ENCODE measurements around the gene GOT1. TPM values are rescaled to one million over a fixed set of nuclear protein-coding genes. Genes with fewer than 3 reads are reported as not detected.
A peak's percentile ranks its signal among the peaks of the same experiment; 100 is the strongest.

The GOT1 gene
- polyA plus RNA-seq, 1 donor = 31.3 TPM

GRCh38 chr10:99424656-99425055, 5.8 kb downstream of the GOT1 start:
- no peaks in the 10 kb centered on the region for H3K27me3 ChIP-seq (ENCODE audit: control insufficient read depth, insufficient read depth, low read length)
- WGBS (ENCODE audit: insufficient coverage, low lambda C conversion rate) = no CpG with 5 or more reads among the region's 1 CpG
- DNase-seq = no peak
- peaks cover 4% of the 10 kb centered on the region for H3K4me1 ChIP-seq (ENCODE audit: control insufficient read depth, insufficient read depth, low read length)
- peaks cover 23% of the 10 kb centered on the region for H3K36me3 ChIP-seq (ENCODE audit: control insufficient read depth, insufficient read depth, low read length)
- H3K9me3 ChIP-seq (ENCODE audit: control insufficient read depth, low read depth, low read length) = no peaks in the 10 kb centered on the region
- no peak overlapping the region for H3K27ac ChIP-seq (ENCODE audit: low read length)
- H3K4me3 ChIP-seq (ENCODE audit: low read length) = no peak overlapping the region

DNA sequence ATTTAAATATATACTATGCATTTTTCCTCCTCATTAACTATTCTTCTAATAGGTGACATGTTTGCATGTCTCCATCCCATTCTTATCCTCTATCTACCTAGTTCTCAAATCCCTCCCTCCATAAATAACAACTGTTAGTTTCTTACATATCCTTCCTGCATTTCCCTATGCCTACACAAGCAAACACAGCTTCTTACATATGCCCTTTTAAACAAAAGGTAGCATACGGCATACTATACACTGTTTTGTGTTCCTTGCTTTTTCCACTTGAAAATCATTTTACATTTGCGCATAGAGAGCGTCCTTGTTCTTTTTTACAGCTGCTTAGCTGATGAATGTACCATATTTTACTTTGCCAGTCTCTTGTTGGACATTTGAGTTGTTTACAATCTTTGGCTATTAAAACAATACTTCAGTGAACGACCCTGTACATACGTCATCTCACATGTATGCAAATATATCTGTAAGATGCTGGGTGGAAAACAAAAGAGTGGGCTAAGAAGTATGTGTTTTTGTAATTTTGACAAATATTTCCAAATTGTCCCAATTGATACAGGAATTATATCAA, 7.8 kb downstream of the GOT1 start:
- WGBS (ENCODE audit: insufficient coverage, low lambda C conversion rate) = 100% methylated on average over 4 of the region's 5 CpGs
- no peak for DNase-seq
- H3K36me3 ChIP-seq (ENCODE audit: control insufficient read depth, insufficient read depth, low read length) = peaks cover 39% of the 10 kb centered on the region

DNA sequence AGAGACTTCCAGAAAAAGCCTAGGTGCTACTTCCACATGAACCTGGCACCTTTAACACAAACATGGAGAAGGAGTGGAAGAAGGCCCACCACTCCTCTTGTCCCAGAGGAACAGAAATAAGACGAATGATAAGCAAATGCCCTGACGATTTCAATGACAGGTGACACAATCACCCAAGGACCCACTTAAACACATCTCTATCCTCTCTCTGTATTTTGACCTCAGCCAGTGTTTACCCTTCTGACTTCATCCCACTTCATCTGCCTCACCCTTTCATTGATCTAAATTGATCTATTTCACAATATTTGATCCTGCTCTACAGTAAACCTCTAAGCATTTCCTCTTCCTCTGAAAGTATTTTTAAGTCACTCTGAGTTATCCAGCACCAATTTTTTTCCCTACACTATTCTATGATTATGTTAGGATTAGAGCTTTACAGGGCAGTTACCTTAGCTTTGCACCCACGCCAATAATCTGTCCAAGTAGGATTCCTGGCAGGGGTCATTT, 9.1 kb downstream of the GOT1 start:
- H3K4me1 ChIP-seq (ENCODE audit: control insufficient read depth, insufficient read depth, low read length) = peaks cover 2% of the 10 kb centered on the region

More for the DNA sequence above, 7.8 kb downstream of the GOT1 start:
- no peak overlapping the region for H3K4me3 ChIP-seq (ENCODE audit: low read length)
- H3K27ac ChIP-seq (ENCODE audit: low read length) = no peak overlapping the region
- no peaks in the 10 kb centered on the region for H3K9me3 ChIP-seq (ENCODE audit: control insufficient read depth, low read depth, low read length)
- no peaks in the 10 kb centered on the region for H3K27me3 ChIP-seq (ENCODE audit: control insufficient read depth, insufficient read depth, low read length)
- H3K4me1 ChIP-seq (ENCODE audit: control insufficient read depth, insufficient read depth, low read length) = peaks cover 4% of the 10 kb centered on the region

GRCh38 chr10:99419688-99420087, 10.7 kb downstream of the GOT1 start:
- WGBS (ENCODE audit: insufficient coverage, low lambda C conversion rate) = no CpG with 5 or more reads among the region's 2 CpGs
- no peaks in the 10 kb centered on the region for H3K9me3 ChIP-seq (ENCODE audit: control insufficient read depth, low read depth, low read length)
- DNase-seq = no peak
- no peaks in the 10 kb centered on the region for H3K27me3 ChIP-seq (ENCODE audit: control insufficient read depth, insufficient read depth, low read length)
- no peaks in the 10 kb centered on the region for H3K4me1 ChIP-seq (ENCODE audit: control insufficient read depth, insufficient read depth, low read length)
- no peak overlapping the region for H3K27ac ChIP-seq (ENCODE audit: low read length)
- H3K36me3 ChIP-seq (ENCODE audit: control insufficient read depth, insufficient read depth, low read length) = peaks cover 29% of the 10 kb centered on the region
- H3K4me3 ChIP-seq (ENCODE audit: low read length) = no peak overlapping the region

More for the DNA sequence above, 9.1 kb downstream of the GOT1 start:
- no peak for DNase-seq
- Histone ChIP-seq H3K27me3 (ENCODE audit: control insufficient read depth, insufficient read depth, low read length) (no peaks in the 10 kb centered on the region), H3K9me3 (ENCODE audit: control insufficient read depth, low read depth, low read length) (no peaks in the 10 kb centered on the region), H3K27ac (ENCODE audit: low read length) (no peak overlapping the region), H3K4me3 (ENCODE audit: low read length) (no peak overlapping the region), H3K36me3 (ENCODE audit: control insufficient read depth, insufficient read depth, low read length) (peaks cover 39% of the 10 kb centered on the region)
- WGBS (ENCODE audit: insufficient coverage, low lambda C conversion rate) = 43% methylated on average over 2 of the region's 3 CpGs

DNA sequence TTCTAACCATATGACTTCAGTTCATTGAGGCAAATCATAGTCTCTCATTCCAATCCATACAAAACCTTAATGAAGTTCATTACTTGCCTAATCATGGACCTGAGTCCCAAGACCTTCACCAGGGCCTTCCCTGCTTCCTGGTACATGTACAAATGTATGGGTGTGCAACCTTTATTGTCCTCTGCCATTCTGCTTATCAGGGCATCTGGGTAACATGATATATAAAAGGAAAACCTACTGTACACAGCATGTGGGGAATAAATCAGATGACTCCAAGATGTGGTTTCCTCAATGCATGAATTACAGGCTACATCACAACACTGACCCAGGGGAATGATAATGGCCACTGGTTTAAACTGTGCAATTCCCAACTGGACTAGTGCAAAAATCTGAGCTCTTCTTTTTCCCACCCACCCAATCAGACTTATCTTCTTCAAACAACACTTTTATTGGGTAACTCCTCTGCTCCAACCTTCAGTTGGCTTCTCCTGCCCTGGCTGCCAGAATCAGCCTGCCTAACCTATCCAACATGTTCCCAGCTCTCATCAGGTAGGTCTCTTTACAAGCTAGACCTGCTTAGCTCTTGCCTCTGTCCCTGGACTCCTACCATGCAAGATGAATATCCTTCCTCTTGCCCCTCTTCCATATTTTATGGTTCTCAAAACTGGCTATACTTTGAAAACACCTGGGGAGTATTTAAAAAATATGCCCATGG, 11.4 kb downstream of the GOT1 start:
- DNase-seq = no peak
- Histone ChIP-seq H3K9me3 (ENCODE audit: control insufficient read depth, low read depth, low read length) (no peaks in the 10 kb centered on the region), H3K36me3 (ENCODE audit: control insufficient read depth, insufficient read depth, low read length) (peaks cover 26% of the 10 kb centered on the region), H3K4me1 (ENCODE audit: control insufficient read depth, insufficient read depth, low read length) (no peaks in the 10 kb centered on the region), H3K4me3 (ENCODE audit: low read length) (no peak overlapping the region), H3K27me3 (ENCODE audit: control insufficient read depth, insufficient read depth, low read length) (no peaks in the 10 kb centered on the region), H3K27ac (ENCODE audit: low read length) (no peak overlapping the region)

- H3K4me1 ChIP-seq (ENCODE audit: control insufficient read depth, insufficient read depth, low read length) = peaks cover 5% of the 10 kb centered on the region
These were observed 18.3 kb downstream of the GOT1 start for GRCh38 chr10:99412099-99412498.

GRCh38 chr10:99411546-99411945, 18.9 kb downstream of the GOT1 start:
- DNase-seq = no peak
- H3K9me3 ChIP-seq (ENCODE audit: control insufficient read depth, low read depth, low read length) = no peaks in the 10 kb centered on the region
- H3K4me3 ChIP-seq (ENCODE audit: low read length) = no peak overlapping the region
- H3K27ac ChIP-seq (ENCODE audit: low read length) = no peak overlapping the region
- H3K36me3 ChIP-seq (ENCODE audit: control insufficient read depth, insufficient read depth, low read length) = peaks cover 9% of the 10 kb centered on the region
- peaks cover 5% of the 10 kb centered on the region for H3K4me1 ChIP-seq (ENCODE audit: control insufficient read depth, insufficient read depth, low read length)
- no peaks in the 10 kb centered on the region for H3K27me3 ChIP-seq (ENCODE audit: control insufficient read depth, insufficient read depth, low read length)
- 80% methylated on average over 1 of the region's 2 CpGs for WGBS (ENCODE audit: insufficient coverage, low lambda C conversion rate)

More at GRCh38 chr10:99412099-99412498, 18.3 kb downstream of the GOT1 start:
- peak overlapping the region; percentile 40 for H3K27ac ChIP-seq (ENCODE audit: low read length)
- no peak overlapping the region for H3K4me3 ChIP-seq (ENCODE audit: low read length)
- DNase-seq = peak; percentile 81 to 89
- H3K27me3 ChIP-seq (ENCODE audit: control insufficient read depth, insufficient read depth, low read length) = no peaks in the 10 kb centered on the region
- no peaks in the 10 kb centered on the region for H3K9me3 ChIP-seq (ENCODE audit: control insufficient read depth, low read depth, low read length)
- H3K36me3 ChIP-seq (ENCODE audit: control insufficient read depth, insufficient read depth, low read length) = peaks cover 5% of the 10 kb centered on the region
- no CpG with 5 or more reads among the region's 1 CpG for WGBS (ENCODE audit: insufficient coverage, low lambda C conversion rate)

DNA sequence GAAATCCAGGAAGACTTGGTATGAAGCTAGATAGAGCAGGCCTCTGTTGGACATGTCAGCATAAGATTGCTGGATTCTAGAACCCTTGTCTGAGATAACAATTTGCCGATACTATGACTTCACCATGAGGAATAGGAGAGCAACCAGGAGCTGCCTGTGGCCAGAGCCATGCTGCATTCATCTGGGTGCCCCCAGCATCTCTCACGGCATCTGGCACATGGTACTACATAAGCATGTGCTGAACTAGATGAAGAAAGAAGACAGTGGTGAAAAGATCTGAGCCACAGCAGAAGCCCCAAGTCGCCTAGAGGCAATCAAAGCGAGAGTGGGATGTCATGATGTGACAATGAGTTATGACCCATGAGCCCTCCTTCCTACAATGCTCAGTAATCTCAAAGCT, 19.5 kb downstream of the GOT1 start:
- Histone ChIP-seq H3K4me1 (ENCODE audit: control insufficient read depth, insufficient read depth, low read length) (peaks cover 5% of the 10 kb centered on the region), H3K36me3 (ENCODE audit: control insufficient read depth, insufficient read depth, low read length) (peaks cover 12% of the 10 kb centered on the region), H3K27ac (ENCODE audit: low read length) (no peak overlapping the region), H3K9me3 (ENCODE audit: control insufficient read depth, low read depth, low read length) (no peaks in the 10 kb centered on the region), H3K4me3 (ENCODE audit: low read length) (no peak overlapping the region), H3K27me3 (ENCODE audit: control insufficient read depth, insufficient read depth, low read length) (no peaks in the 10 kb centered on the region)
- WGBS (ENCODE audit: insufficient coverage, low lambda C conversion rate) = 100% methylated on average over 3 of the region's 4 CpGs
- no peak for DNase-seq

DNA sequence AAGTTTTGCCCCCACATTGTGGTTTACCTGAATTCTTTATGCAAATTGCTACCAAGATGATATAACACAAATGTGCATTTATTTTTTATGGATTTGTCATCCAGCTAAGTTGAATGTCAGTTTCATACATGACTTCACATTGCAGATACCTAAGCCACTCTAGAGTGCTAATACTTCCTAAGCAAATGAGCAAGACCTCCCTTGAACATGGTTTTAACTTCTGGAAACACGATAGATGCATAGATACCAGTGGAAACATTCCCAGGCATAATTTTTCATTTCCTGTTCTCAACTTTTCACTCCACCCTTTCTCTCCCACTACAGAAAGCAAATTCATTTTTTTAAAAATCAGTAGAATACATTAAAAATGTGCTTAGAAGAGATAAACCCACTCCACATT, 20.3 kb downstream of the GOT1 start:
- Histone ChIP-seq H3K27me3 (ENCODE audit: control insufficient read depth, insufficient read depth, low read length) (no peaks in the 10 kb centered on the region), H3K27ac (ENCODE audit: low read length) (no peak overlapping the region), H3K4me1 (ENCODE audit: control insufficient read depth, insufficient read depth, low read length) (peaks cover 5% of the 10 kb centered on the region), H3K36me3 (ENCODE audit: control insufficient read depth, insufficient read depth, low read length) (peaks cover 16% of the 10 kb centered on the region), H3K9me3 (ENCODE audit: control insufficient read depth, low read depth, low read length) (no peaks in the 10 kb centered on the region), H3K4me3 (ENCODE audit: low read length) (no peak overlapping the region)
- 71% methylated on average over 1 of the region's 1 CpG for WGBS (ENCODE audit: insufficient coverage, low lambda C conversion rate)
- no peak for DNase-seq

DNA sequence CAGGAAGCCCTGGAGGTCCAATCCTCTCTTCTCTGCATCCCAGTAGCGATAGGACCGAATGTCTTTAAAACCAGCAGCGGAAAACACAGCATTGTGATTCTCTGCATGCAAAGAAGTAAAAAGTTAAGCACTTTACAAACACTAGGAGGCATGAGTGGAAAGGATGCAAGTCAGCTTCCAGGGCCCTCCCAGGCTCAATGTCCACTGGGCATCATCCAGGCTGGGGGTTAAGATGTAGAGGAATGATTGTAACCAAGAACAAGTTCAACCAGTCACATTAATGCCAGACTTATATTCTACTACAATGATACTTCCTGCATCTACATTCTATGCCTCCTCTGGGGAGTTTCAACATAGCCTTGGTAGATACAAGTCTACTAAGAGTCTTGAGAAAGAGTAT, 24.3 kb downstream of the GOT1 start:
- Histone ChIP-seq H3K36me3 (ENCODE audit: control insufficient read depth, insufficient read depth, low read length) (peaks cover 50% of the 10 kb centered on the region), H3K9me3 (ENCODE audit: control insufficient read depth, low read depth, low read length) (no peaks in the 10 kb centered on the region), H3K4me1 (ENCODE audit: control insufficient read depth, insufficient read depth, low read length) (no peaks in the 10 kb centered on the region), H3K27ac (ENCODE audit: low read length) (no peak overlapping the region), H3K27me3 (ENCODE audit: control insufficient read depth, insufficient read depth, low read length) (no peaks in the 10 kb centered on the region), H3K4me3 (ENCODE audit: low read length) (no peak overlapping the region)
- WGBS (ENCODE audit: insufficient coverage, low lambda C conversion rate) = no CpG with 5 or more reads among the region's 3 CpGs
- DNase-seq = no peak

GRCh38 chr10:99403674-99404073, 26.8 kb downstream of the GOT1 start:
- no peak for DNase-seq
- no peak overlapping the region for H3K4me3 ChIP-seq (ENCODE audit: low read length)
- peaks cover 64% of the 10 kb centered on the region for H3K36me3 ChIP-seq (ENCODE audit: control insufficient read depth, insufficient read depth, low read length)
- no peaks in the 10 kb centered on the region for H3K27me3 ChIP-seq (ENCODE audit: control insufficient read depth, insufficient read depth, low read length)
- no peak overlapping the region for H3K27ac ChIP-seq (ENCODE audit: low read length)
- no peaks in the 10 kb centered on the region for H3K4me1 ChIP-seq (ENCODE audit: control insufficient read depth, insufficient read depth, low read length)
- H3K9me3 ChIP-seq (ENCODE audit: control insufficient read depth, low read depth, low read length) = no peaks in the 10 kb centered on the region
- 100% methylated on average over 1 of the region's 9 CpGs for WGBS (ENCODE audit: insufficient coverage, low lambda C conversion rate)
